HG02678 (cell line): Measurements from ENCODE around the gene VAV3.

Source experiments
- ATAC-seq: cut with Tn5 transposase; IDR thresholded peaks from one replicate; pipeline ENCODE4 v1.9.1; 2021; ENCODE audit warnings: mild to moderate bottlenecking, moderate library complexity; ENCODE audit not compliant: unreplicated experiment

Gene VAV3

DNA sequence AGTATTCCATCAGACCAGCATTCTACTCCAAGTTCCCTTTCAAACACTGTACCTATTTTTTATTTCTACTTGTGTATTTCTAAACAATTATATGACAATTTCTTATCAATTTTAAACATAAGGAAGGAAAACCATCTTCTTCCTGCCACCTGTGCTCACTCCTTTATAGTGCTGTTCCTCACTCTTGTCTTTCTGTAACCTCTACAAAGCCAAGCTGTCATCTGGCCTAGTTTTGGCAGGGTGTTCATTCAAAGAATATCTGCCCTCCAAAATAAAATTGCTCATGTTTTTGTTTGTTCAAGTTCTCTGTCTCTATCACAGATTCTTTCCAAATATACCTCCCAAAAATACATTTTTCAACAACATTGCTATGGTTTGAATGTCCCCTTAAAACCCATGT is 360.2 kb downstream of the VAV3 start:
- no peak for ATAC-seq

GRCh38 chr1:107600607-107601160 is 364.3 kb downstream of the VAV3 start:
- ATAC-seq, result no peak

DNA sequence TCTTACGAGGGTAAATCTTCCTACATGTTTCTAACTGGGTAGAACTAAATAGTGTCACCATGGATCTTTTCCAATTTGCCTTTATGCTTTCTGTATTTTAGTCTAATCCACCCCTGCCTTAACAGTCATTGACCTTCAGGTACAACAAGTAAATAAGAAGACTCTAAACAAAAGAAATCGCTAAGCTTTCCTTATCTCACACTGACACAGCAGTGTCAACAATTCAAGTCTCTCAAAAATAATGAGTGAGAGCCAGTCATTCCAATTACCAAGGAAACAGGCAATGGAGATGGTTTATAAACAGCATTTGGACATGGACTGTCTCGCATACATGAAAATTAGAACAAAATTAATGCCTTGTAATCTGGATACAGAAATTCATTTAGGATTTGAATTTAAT is 365.8 kb downstream of the VAV3 start:
- ATAC-seq, result no peak

- no peak for ATAC-seq
These were observed 367.7 kb downstream of the VAV3 start for GRCh38 chr1:107597290-107597689.

- ATAC-seq, result no peak
These were observed 370.4 kb downstream of the VAV3 start for GRCh38 chr1:107594536-107594935.

- ATAC-seq, result no peak
These were observed 371.3 kb downstream of the VAV3 start for GRCh38 chr1:107593501-107594209.

GRCh38 chr1:107590900-107591622 is 373.9 kb downstream of the VAV3 start:
- ATAC-seq, result no peak

DNA sequence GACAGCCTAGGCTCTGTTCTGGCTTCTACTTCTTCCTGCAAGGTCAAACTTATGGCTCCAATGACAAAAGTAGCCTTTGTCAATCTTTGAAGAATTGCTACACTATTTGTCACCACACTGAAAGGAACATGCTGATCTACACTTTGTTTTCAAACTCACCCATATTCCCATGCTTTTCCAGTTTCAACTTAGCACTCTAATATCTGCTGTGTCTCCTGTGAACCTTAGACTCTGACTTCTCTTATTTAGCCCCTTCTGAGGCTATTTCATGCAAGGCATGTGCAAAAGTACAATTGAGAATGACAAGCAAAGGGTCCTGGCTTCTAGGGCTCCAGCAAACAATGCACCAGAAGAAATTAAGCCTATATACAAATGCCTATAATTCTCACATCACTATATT is 374.9 kb downstream of the VAV3 start:
- ATAC-seq, result no peak

DNA sequence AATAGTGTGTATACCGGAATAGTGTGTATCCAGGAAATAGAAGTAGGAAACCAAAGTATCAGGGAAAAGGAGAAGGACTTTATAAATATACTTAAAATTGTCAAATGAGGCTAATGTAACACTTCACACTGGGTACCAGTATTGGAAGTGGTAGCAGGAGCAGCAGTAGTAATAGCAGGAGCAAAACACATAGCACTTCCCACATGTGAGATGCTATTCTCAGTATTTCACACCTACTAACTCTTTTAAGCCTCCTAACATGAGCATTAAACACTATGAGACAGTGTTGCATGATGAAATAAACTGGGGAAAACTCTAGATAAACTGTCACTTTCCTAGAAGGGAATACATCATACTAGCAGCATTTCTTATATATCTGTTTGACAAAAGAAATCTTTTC is 376.7 kb downstream of the VAV3 start:
- ATAC-seq, result no peak

GRCh38 chr1:107575226-107575625 is 389.8 kb downstream of the VAV3 start:
- ATAC-seq, result no peak

- no peak for ATAC-seq
These were observed 390.9 kb downstream of the VAV3 start for GRCh38 chr1:107574044-107574443.

- no peak for ATAC-seq
These were observed 392.2 kb downstream of the VAV3 start for GRCh38 chr1:107572674-107573211.

GRCh38 chr1:107570768-107571167 is 394.2 kb downstream of the VAV3 start:
- ATAC-seq, result no peak

DNA sequence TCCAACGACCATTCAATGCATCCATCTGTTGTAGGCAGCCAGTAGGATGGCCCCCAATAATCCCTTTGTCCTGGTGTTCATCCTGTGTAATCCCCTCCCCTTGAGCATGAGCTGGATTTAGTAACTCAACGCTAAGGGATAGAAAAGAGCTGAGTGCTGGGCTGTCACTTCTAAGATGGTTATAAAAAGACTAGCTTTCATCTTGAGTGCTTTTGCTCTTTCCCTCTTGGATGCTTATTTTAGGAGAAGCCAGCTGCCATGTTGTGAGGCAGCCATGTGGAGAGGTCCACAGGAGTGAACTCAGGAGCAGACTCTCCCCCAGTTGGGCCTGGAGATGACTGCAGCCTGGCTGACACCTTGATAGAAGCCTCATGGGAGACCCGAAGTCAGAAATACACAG is 401.5 kb downstream of the VAV3 start:
- no peak for ATAC-seq

- ATAC-seq, result no peak
These were observed 405.1 kb downstream of the VAV3 start for GRCh38 chr1:107559881-107560280.

GRCh38 chr1:107557095-107557494 is 407.9 kb downstream of the VAV3 start:
- no peak for ATAC-seq

GRCh38 chr1:107555578-107555977 is 409.4 kb downstream of the VAV3 start:
- ATAC-seq, result no peak

DNA sequence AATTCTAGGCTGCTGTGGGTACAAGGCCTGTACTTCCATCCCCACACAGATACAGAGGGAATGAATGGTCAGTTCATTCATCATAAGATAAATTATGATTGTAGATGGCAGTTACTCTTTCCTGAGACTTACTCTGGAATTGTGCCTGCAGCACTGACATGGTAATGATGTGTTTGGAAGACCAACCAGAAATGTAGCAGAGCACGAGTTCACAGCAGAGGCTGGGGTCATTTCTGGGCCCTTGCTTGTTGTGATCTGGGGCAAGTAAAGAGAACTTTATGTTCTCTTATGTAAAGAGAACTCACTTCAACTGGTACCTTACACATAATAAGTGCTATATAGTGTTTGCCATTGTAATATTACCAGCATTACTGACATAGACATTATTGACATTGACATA is 412.2 kb downstream of the VAV3 start:
- ATAC-seq, result no peak

DNA sequence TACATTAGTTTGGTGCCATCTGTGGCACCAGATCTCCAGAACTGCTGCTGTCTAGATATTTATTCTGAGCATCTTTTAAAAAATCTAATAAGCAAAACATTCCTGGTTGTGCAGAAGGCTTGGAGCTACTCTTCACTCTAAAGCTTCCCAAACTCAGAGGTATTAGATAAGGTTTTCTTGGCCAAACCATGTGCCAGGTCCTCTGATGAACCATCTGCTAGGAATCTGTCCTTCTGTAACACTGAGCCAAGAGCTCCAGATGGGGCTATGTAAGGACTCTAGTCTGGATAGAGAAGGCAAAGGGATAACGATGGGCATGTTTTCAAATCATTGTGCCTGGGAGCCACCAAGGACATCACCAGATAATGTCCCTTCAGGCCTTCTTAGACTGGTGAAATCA is 413.5 kb downstream of the VAV3 start:
- no peak for ATAC-seq

GRCh38 chr1:107550358-107550757 is 414.6 kb downstream of the VAV3 start:
- no peak for ATAC-seq

- ATAC-seq, result no peak
These were observed 415.7 kb downstream of the VAV3 start for GRCh38 chr1:107549152-107549810.
